ENCODE measurements around the gene DISP3.

The DISP3 gene

GRCh38 chr1:11516961-11517635, 38.1 kb downstream of the DISP3 start:
- no peak overlapping the region for H3K9ac ChIP-seq (ENCODE audit: low read depth, low read length)
- H3K36me3 ChIP-seq (ENCODE audit: insufficient read depth, low read length) = peaks cover 3% of the 10 kb centered on the region; the same call in 1 of the 2 replicates
- H3K9me3 ChIP-seq (ENCODE audit: insufficient read depth, low read depth, low read length) = no peaks in the 10 kb centered on the region
- H3K4me3 ChIP-seq (ENCODE audit: low read length) = no peak overlapping the region
- no peak overlapping the region for H3K27ac ChIP-seq (ENCODE audit: low read depth, low read length)
- WGBS = 92% methylated on average over 9 of the region's 9 CpGs
- H3K27me3 ChIP-seq (ENCODE audit: insufficient read depth, low read length) = no peaks in the 10 kb centered on the region
- H3K4me1 ChIP-seq (ENCODE audit: insufficient read depth, low read length) = no peaks in the 10 kb centered on the region

DNA sequence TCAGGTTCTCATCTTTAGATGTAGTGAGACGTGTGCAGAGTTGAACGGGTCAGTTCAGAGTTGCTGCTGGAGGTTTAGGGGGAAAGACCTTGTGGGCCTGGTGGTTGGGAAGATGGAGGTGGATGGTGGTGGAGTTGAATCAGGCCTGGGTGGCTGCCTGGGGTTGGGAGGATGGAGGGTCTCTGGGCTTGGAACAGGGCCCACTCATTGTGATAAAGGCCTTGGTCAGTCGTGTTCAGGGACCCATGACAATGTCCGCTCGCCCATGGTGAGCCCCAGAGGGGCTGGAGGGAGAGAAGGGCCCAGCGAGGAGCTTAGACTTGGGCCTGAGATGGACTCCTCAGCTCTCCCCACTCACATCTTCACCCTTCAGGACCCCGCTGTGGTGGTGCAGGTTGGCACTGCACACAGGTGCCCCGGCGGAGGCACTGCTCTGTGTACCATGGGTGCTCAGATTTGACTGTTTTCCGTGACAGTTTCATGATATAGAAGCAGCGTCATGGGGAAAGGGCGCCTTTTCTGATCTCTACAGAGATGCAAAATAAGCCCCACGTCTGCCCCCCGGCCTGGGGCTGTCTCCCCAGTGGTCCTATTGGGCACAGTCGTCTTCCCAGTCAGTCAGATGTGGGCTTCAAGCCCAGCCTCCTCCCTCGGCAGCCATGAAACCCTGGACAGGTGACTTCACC, 39.2 kb downstream of the DISP3 start:
- no peaks in the 10 kb centered on the region for H3K9me3 ChIP-seq (ENCODE audit: insufficient read depth, low read depth, low read length)
- peaks cover 3% of the 10 kb centered on the region; the same call in 1 of the 2 replicates for H3K36me3 ChIP-seq (ENCODE audit: insufficient read depth, low read length)
- 92% methylated on average over 16 of the region's 16 CpGs for WGBS
- no peak overlapping the region for H3K4me3 ChIP-seq (ENCODE audit: low read length)
- H3K27me3 ChIP-seq (ENCODE audit: insufficient read depth, low read length) = no peaks in the 10 kb centered on the region
- no peak overlapping the region for H3K27ac ChIP-seq (ENCODE audit: low read depth, low read length)
- no peaks in the 10 kb centered on the region for H3K4me1 ChIP-seq (ENCODE audit: insufficient read depth, low read length)
- no peak overlapping the region for H3K9ac ChIP-seq (ENCODE audit: low read depth, low read length)

- Histone ChIP-seq H3K4me1 (ENCODE audit: insufficient read depth, low read length) (no peaks in the 10 kb centered on the region), H3K9ac (ENCODE audit: low read depth, low read length) (no peak overlapping the region), H3K27me3 (ENCODE audit: insufficient read depth, low read length) (no peaks in the 10 kb centered on the region), H3K4me3 (ENCODE audit: low read length) (no peak overlapping the region), H3K27ac (ENCODE audit: low read depth, low read length) (no peak overlapping the region), H3K9me3 (ENCODE audit: insufficient read depth, low read depth, low read length) (no peaks in the 10 kb centered on the region), H3K36me3 (ENCODE audit: insufficient read depth, low read length) (peaks cover 3% of the 10 kb centered on the region; the same call in 1 of the 2 replicates)
- WGBS = 89% methylated on average over 18 of the region's 18 CpGs
Observed at GRCh38 chr1:11518791-11519628, 40.1 kb downstream of the DISP3 start.

- Histone ChIP-seq H3K9me3 (ENCODE audit: insufficient read depth, low read depth, low read length) (no peaks in the 10 kb centered on the region), H3K27me3 (ENCODE audit: insufficient read depth, low read length) (no peaks in the 10 kb centered on the region), H3K4me3 (ENCODE audit: low read length) (no peak overlapping the region), H3K36me3 (ENCODE audit: insufficient read depth, low read length) (peaks cover 3% of the 10 kb centered on the region; the same call in 1 of the 2 replicates), H3K4me1 (ENCODE audit: insufficient read depth, low read length) (no peaks in the 10 kb centered on the region), H3K9ac (ENCODE audit: low read depth, low read length) (no peak overlapping the region), H3K27ac (ENCODE audit: low read depth, low read length) (no peak overlapping the region)
- WGBS = 90% methylated on average over 13 of the region's 13 CpGs
Observed at GRCh38 chr1:11519629-11520031, 40.7 kb downstream of the DISP3 start.

DNA sequence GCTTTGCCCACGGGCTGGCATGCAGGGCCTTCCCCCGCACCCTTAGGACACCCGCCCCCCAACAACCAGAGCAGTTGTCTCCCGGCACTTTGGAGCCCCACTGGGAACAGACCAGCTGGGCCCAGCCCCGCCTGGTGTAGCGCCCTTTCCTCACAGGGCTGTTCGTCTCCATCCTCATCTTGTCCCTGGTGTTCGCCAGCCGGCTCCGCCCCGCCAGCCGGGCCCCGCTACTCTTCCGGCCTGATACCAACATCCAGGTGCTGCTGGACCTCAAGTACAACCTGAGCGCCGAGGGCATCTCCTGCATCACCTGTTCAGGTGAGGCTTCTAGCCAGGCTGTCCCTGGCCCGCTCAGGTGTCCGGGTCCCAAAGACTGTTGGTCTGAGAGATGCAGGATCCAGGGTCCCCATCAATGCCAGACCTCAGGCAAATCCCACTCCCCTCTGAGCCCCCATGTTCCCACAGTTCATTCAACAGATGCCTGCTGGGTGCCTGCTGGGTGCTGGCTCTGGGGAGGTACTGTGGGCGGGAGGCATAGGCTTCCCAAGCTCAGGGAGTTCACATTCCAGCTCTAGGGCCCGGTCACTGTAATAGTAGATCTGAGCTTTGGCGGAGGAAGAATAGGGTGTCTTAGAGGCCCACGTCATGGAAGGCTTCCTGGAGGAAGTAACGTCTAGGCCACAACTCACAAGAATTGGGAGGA, 41.7 kb downstream of the DISP3 start:
- Histone ChIP-seq H3K36me3 (ENCODE audit: insufficient read depth, low read length) (peaks cover 3% of the 10 kb centered on the region; the same call in 1 of the 2 replicates), H3K4me3 (ENCODE audit: low read length) (no peak overlapping the region), H3K9ac (ENCODE audit: low read depth, low read length) (no peak overlapping the region), H3K9me3 (ENCODE audit: insufficient read depth, low read depth, low read length) (no peaks in the 10 kb centered on the region), H3K27me3 (ENCODE audit: insufficient read depth, low read length) (no peaks in the 10 kb centered on the region), H3K4me1 (ENCODE audit: insufficient read depth, low read length) (no peaks in the 10 kb centered on the region), H3K27ac (ENCODE audit: low read depth, low read length) (no peak overlapping the region)
- 93% methylated on average over 23 of the region's 23 CpGs for WGBS

GRCh38 chr1:11521582-11522399, 42.8 kb downstream of the DISP3 start:
- Histone ChIP-seq H3K27me3 (ENCODE audit: insufficient read depth, low read length) (no peaks in the 10 kb centered on the region), H3K9ac (ENCODE audit: low read depth, low read length) (no peak overlapping the region), H3K9me3 (ENCODE audit: insufficient read depth, low read depth, low read length) (no peaks in the 10 kb centered on the region), H3K4me3 (ENCODE audit: low read length) (no peak overlapping the region), H3K4me1 (ENCODE audit: insufficient read depth, low read length) (no peaks in the 10 kb centered on the region), H3K36me3 (ENCODE audit: insufficient read depth, low read length) (peaks cover 3% of the 10 kb centered on the region; the same call in 1 of the 2 replicates), H3K27ac (ENCODE audit: low read depth, low read length) (no peak overlapping the region)
- WGBS = 92% methylated on average over 12 of the region's 12 CpGs

GRCh38 chr1:11522400-11523235, 43.7 kb downstream of the DISP3 start:
- H3K4me1 ChIP-seq (ENCODE audit: insufficient read depth, low read length) = no peaks in the 10 kb centered on the region
- no peak overlapping the region for H3K27ac ChIP-seq (ENCODE audit: low read depth, low read length)
- H3K9me3 ChIP-seq (ENCODE audit: insufficient read depth, low read depth, low read length) = no peaks in the 10 kb centered on the region
- 72% methylated on average over 8 of the region's 8 CpGs for WGBS
- no peaks in the 10 kb centered on the region for H3K27me3 ChIP-seq (ENCODE audit: insufficient read depth, low read length)
- no peak overlapping the region for H3K9ac ChIP-seq (ENCODE audit: low read depth, low read length)
- peaks cover 3% of the 10 kb centered on the region; the same call in 1 of the 2 replicates for H3K36me3 ChIP-seq (ENCODE audit: insufficient read depth, low read length)
- no peak overlapping the region for H3K4me3 ChIP-seq (ENCODE audit: low read length)

GRCh38 chr1:11523261-11523660, 44.3 kb downstream of the DISP3 start:
- peaks cover 3% of the 10 kb centered on the region; the same call in 1 of the 2 replicates for H3K36me3 ChIP-seq (ENCODE audit: insufficient read depth, low read length)
- H3K9ac ChIP-seq (ENCODE audit: low read depth, low read length) = no peak overlapping the region
- H3K4me3 ChIP-seq (ENCODE audit: low read length) = no peak overlapping the region
- 88% methylated on average over 10 of the region's 10 CpGs for WGBS
- no peaks in the 10 kb centered on the region for H3K27me3 ChIP-seq (ENCODE audit: insufficient read depth, low read length)
- no peaks in the 10 kb centered on the region for H3K4me1 ChIP-seq (ENCODE audit: insufficient read depth, low read length)
- H3K9me3 ChIP-seq (ENCODE audit: insufficient read depth, low read depth, low read length) = no peaks in the 10 kb centered on the region
- H3K27ac ChIP-seq (ENCODE audit: low read depth, low read length) = no peak overlapping the region

- H3K27ac ChIP-seq (ENCODE audit: low read depth, low read length) = no peak overlapping the region
- H3K4me1 ChIP-seq (ENCODE audit: insufficient read depth, low read length) = no peaks in the 10 kb centered on the region
- H3K36me3 ChIP-seq (ENCODE audit: insufficient read depth, low read length) = peaks cover 3% of the 10 kb centered on the region; the same call in 1 of the 2 replicates
- no peaks in the 10 kb centered on the region for H3K27me3 ChIP-seq (ENCODE audit: insufficient read depth, low read length)
- H3K9me3 ChIP-seq (ENCODE audit: insufficient read depth, low read depth, low read length) = no peaks in the 10 kb centered on the region
- WGBS = 86% methylated on average over 9 of the region's 9 CpGs
- H3K4me3 ChIP-seq (ENCODE audit: low read length) = no peak overlapping the region
- H3K9ac ChIP-seq (ENCODE audit: low read depth, low read length) = no peak overlapping the region
Observed at GRCh38 chr1:11523746-11524464, 45.0 kb downstream of the DISP3 start.

All from HUES64 (cell line).